HG03378 (cell line): ENCODE data around the gene HECW1.

Experiments
- ATAC-seq: cut with Tn5 transposase; IDR thresholded peaks from one replicate; pipeline ENCODE4 v1.9.1; 2021; ENCODE audit warnings: mild to moderate bottlenecking, moderate library complexity; ENCODE audit not compliant: unreplicated experiment

The HECW1 gene

DNA sequence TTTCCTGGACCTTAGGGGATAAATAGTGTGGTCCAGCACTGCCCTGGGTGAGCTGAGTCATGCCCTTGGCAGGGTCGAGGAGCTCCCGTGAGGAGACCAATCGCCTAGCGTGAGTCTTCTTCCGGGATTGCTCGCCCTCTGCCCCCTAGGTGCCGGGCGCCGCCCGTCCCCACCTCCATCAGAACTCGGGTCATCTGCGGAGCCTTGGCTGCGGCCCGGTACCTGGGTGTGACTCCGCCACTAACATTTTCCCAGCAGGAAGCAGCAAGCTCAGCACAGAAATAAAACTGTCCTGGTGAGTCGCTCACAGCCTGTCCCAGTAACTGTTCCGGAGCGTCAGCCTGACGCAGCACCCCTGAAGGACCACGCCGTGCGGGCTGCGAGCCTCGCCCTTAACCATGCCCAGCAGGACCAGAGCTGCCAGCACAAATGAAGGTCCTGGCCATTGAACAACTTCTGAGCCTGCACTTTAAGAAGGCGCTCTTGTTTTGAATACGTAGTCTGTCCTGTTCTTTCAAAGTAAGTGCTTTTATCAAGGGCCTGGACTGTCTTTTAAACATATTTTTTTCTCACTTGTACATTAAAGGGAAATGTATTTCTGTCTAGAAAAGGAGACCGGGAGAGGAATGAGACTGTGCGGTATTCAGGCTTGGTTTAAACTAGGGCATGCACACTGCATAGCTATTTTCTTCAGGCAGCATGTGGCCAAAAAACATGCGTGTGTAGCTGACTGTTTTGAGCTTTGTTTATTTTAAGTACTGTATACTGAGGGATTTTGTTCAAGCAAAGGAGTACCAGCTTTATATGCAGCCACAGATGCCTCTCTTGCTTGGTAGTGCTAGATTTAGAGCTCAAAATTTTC lies 136.7 kb downstream of the HECW1 start:
- ATAC-seq, result no peak

DNA sequence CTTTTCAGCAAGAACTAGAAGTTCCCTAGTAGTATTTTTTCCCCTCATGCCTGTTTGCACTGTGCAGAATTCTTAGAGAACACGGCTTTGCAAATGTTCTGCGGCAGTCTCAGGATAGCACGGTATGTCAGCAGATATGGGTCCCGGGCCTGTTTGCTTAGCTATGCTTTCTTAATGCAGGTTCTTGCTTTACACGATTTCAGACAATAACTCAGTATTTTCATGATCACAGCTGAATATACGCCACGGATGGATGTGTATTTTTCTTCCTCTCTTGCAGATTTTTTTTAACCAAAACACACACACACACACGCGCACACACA lies 137.3 kb downstream of the HECW1 start:
- ATAC-seq, result no peak

DNA sequence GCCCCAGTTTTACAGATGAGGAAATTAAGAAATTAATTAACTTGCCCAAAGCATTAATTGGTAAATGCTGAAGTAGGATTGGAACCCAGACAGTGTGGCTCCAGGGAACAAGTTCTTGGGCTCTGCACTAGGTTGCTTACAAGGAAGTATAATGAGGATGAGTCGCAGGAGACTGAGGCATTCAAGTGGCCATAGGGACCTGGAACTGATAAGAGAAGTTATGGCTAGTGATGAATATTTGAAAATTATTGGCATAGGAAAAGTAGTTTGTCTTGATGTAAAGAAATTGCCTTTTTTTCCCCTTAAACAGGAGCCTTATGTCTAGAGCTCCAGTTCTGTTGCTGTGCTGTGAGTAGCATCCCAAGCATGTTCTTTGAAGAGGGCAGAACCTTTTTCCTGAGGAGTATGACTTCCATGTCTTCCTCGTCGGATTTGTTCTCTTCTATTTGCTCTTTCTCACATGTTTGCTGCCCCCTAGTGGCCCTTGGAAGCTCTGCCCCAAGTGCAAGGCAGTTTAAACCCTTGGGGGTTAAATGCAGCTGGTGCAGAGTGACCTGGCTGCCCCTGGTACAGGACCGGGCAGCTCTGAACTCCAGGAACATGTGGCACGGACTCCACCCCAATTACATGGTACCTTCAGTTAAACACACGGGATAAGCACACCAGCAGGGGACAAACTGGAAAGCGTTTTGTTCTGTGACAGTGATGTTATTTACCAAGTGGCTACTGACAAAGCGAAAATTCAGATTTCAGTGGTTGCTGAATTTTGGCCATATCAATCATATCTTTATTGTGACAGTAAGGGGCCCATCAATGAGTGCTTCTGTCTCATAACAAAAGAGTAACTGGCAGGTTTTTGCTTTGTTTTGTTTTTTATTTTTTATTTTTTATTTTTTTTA lies 148.8 kb downstream of the HECW1 start:
- peak; percentile 64 for ATAC-seq

- no peak for ATAC-seq
Measured at GRCh38 chr7:43265139-43265538, 152.7 kb downstream of the HECW1 start.

GRCh38 chr7:43273939-43274719 lies 161.7 kb downstream of the HECW1 start:
- ATAC-seq, result no peak

GRCh38 chr7:43274752-43275151 lies 162.3 kb downstream of the HECW1 start:
- no peak for ATAC-seq

- ATAC-seq, result no peak
Measured at GRCh38 chr7:43276547-43276946, 164.1 kb downstream of the HECW1 start.

- no peak for ATAC-seq
Measured at GRCh38 chr7:43278088-43278644, 165.7 kb downstream of the HECW1 start.

DNA sequence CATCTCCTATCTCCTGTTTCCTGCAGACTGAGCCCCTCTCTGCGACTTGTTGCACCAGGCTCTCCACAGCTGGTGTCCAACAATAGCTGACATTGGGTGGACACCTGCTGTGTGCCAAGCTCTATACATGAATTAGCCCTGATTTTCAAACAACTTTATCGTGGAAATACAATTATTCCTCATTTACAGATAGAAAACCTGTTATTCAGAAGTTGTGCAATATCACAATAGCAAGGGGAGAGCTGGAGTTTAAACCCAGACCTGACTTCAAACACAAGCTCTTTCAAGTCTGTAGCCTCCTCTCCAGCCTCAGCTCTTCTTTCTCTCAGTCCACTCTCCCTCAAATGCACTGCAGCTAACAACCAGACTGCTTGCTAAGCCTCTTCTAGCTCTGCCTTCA lies 168.8 kb downstream of the HECW1 start:
- no peak for ATAC-seq

GRCh38 chr7:43283706-43284105 lies 171.3 kb downstream of the HECW1 start:
- no peak for ATAC-seq

DNA sequence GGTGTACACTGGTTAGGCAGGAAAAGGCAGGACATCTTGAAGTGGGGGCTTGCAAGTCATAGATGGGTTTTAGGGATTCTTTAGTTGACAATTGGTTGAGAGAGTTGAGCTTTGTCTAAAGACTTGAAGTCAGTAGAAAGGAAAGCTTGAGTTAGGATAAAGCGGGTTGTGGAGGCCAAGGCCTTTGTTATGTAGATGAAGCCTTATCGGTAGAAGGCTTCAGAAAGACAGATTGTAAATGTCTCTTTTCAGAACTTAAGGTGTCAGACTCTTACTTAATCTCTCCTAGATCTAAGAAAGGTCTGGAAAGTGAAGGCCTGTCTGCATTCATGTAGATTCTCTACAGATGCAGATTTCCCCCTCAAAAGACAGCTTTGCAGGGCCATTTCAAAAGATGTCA lies 177.4 kb downstream of the HECW1 start:
- no peak for ATAC-seq

DNA sequence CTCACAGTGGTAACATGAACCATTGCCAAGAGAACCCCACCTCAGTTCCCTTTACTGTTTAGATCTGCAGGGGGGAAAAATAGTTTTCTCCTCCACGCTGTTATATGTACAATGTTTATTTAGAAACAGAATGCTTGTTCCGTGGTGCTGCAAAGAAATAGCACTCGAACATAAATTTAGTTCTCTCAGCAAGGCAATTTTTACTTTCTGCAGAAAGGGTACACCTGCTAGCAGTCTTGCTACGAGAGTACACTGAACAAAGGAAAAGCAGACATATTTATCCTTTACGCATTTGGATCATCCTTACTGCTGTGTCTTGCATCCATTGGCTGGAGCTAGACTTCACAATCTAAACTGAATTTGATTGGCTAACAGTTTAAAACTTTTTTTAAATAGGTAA lies 178.5 kb downstream of the HECW1 start:
- no peak for ATAC-seq

DNA sequence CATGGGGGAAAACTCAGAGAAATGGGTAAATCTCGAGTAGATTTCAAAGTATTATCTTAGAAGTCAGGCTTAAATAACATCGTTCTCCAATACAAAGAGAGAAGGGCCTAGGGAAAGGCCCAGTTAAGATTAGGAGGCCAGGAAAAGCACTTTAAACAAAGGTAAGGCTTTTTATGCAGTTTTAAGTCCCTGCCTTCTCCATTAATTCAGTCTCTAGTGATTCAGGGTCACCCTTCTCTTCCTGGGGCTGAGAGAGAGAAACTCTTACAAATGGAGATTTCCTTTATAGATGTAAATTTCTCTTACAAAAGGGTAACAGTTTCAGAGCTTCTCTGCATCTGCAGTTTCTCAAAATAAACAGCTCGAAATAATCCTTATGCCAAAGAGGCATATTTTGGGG lies 179.3 kb downstream of the HECW1 start:
- no peak for ATAC-seq

DNA sequence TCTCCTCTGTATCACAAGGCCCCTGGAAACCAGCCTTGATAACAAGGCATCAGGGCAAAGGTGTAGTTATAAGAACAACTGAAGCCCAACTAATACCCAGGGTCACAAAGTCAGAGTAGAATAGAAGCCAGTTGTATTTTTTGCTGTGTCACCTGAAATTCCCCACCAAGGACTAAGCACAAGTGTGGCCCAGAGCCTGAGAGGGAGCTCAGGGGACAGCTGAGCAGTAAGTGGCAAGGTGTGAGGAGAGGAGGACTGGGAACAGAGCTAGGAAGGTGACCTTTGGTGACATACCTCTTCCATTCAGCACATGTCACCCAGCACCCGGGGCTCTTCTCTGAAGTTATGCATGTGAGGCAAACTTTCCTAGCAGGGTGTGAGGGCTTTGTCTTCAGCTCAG lies 179.9 kb downstream of the HECW1 start:
- no peak for ATAC-seq

- no peak for ATAC-seq
Measured at GRCh38 chr7:43294080-43294630, 181.7 kb downstream of the HECW1 start.

GRCh38 chr7:43295429-43295828 lies 183.0 kb downstream of the HECW1 start:
- no peak for ATAC-seq

- ATAC-seq, result no peak
Measured at GRCh38 chr7:43296306-43296705, 183.9 kb downstream of the HECW1 start.

DNA sequence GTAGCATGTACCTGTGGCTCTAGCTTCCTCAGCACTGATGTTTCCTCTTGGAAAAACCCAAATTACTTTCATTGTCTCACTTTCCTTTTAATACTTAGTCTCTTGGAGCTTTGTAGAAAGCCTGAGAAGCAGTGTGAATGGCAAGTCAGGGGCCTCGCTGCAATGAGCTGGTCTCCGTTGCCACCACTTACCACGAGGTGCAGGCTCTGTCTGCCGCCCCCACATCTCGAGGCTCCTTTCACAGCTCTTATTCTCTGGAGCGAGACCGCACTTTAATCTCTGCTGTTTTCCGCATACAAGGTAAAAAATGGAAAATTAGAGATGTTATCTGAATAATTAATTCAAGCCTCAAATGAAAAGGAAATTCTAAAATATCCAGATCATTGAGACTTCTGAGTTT lies 186.2 kb downstream of the HECW1 start:
- ATAC-seq, result no peak

- no peak for ATAC-seq
Measured at GRCh38 chr7:43300121-43300520, 187.7 kb downstream of the HECW1 start.

DNA sequence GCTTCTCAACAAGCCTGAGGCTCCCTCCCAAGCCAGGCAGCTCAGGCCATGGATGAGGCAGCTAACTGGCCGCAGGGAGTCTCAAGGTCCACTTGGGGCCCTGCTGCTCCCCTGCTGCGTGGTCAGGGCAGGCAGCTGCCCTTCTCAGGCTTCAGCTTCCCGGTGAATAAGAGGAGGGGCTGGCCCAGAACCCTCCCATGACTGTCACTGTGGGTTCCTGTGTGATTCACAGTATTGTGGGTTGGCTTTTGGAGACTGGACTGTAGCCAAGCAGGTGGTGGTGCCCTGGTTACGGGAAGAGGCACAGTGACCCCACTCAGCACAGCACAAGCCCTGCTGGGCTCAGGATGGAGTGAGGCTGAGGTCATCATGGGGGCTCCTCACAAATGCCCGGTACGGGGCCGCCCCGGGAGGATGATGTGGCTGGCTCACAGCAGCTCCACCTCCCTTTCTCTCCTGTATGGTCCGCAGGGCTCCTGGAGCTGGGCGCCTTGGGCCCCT lies 189.8 kb downstream of the HECW1 start:
- ATAC-seq, result no peak
